Urinary bladder (tissue), 4 donors: ENCODE data around the gene THADA. TPM values are rescaled to one million over a fixed set of nuclear protein-coding genes. Genes with fewer than 3 reads are reported as not detected.
A peak's percentile ranks its signal among the peaks of the same experiment; 100 is the strongest.

Experiments used
- DNase-seq: peaks from one replicate; pipeline ENCODE4 v3.0.0-alpha.2; 2015; ENCODE audit errors: extremely low spot score
- H3K27ac ChIP-seq: one replicate; pipeline ENCODE4 v1.5.1; 2013; ENCODE audit warnings: low read depth, mild to moderate bottlenecking, moderate library complexity
- H3K36me3 ChIP-seq: one replicate; pipeline ENCODE4 v1.6.1; 2013; ENCODE audit warnings: mild to moderate bottlenecking, moderate library complexity; ENCODE audit not compliant: insufficient read depth
- H3K4me1 ChIP-seq: one replicate; pipeline ENCODE4 v1.6.1; 2013; ENCODE audit warnings: mild to moderate bottlenecking, moderate library complexity; ENCODE audit not compliant: insufficient read depth
- H3K4me3 ChIP-seq: one replicate; pipeline ENCODE4 v1.5.1; 2013; ENCODE audit warnings: low read depth, low read length
- WGBS: extraction: QIAGEN DNeasy Blood & Tissue Kit; methylation state at CpG from one replicate; pipeline ENCODE4 v1.1.7; 2013; 5-methylcytosine and 5-hydroxymethylcytosine counted together
- polyA plus RNA-seq: library from polyadenylated mRNA; stranded (reverse); fragments of 200-250 nt; gene quantifications from one replicate; pipeline ENCODE4 v1.2.3, GENCODE V29; 2013
- total RNA-seq: library from RNA; depleted of rRNA; stranded (reverse); fragments of >200 nt; gene quantifications from one replicate; pipeline ENCODE4 v1.2.3, GENCODE V29; 2014
- donor health status: healthy with polysubstance abuse.
- donor health status: healthy.

Gene THADA
- total and polyA plus RNA-seq, 2 donors, result 12.2 to 71.6 TPM

DNA sequence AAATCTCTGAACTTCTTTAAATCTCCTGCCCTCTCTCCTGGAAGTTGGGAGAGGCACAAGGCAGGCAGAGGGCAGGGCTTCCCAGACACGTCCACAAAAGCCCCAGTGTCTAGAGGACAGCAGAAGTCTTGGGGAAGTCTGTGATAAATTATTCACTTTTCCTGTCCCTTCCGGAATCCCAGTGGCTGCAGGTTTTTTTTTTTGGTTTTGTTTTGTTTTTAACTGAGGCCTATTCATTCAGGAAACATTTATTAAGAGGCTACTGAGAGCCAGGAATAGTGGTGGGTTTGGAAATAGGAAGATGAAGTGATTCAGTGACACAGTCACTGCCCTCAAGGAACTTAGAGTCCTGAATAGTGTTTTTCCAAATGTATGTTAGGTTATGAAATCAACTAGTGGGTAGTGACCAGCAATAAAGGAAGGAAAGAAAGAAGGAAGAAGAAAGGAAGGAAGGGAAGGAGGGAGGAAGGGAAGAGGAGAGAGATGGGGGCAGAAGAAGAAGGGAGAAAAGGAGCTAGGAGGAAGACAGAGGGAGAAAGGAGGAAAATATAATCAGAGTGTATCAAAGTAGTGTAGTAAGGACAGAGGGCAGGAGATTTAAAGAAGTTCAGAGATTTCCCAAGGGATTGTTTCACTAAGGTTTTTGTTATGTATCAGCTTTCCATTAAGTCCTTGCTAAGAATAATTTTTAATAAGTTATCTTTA, 270.6 kb downstream of the THADA start:
- Histone ChIP-seq H3K27ac (peak overlapping the region; percentile 71), H3K36me3 (no peaks in the 10 kb centered on the region), H3K4me1 (peaks cover 2% of the 10 kb centered on the region), H3K4me3 (no peak overlapping the region)
- WGBS, result 39% methylated on average over 2 of the region's 2 CpGs
- DNase-seq, result no peak

DNA sequence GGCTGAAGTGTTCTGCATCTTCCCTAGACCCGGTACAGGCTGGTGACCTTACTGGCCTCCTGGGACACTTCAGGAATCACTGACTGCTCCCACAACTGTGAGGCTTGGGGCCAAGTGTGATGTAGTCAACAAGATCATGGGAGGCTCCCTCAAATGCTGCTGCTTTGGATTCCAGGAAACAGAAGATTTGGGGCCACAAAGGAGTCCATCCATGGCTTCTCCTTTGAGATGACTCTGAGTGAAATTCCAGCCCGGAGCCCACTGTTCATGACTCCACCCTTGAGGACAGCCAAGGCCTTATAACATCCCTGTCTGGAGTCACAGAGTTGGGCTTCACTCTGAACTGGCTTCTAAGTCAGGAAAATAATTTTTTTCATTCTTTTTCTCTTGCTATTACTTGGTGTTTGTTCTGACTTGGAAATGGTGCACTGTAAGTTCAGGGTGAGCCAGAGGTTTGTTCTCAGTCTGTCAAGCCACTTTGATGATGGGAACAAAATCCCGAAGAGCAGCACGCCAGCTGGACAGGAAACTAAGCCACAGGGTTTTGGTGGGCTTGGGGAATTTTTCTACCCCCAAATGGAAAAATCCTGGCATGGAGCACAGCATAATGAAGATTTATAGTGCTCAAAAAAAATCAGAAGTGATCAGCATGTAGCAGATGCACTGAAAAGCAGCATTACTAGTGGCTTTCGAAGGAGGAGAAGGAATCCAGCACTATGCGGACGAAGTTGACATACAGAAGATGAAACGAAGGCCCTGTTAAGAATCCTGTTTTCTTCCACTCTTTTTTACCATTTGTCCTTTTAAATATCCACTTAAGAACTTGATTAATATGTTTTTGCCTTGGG, 271.4 kb downstream of the THADA start:
- peaks cover 2% of the 10 kb centered on the region for H3K4me1 ChIP-seq
- no peak for DNase-seq
- WGBS, result 46% methylated on average over 8 of the region's 8 CpGs

DNA sequence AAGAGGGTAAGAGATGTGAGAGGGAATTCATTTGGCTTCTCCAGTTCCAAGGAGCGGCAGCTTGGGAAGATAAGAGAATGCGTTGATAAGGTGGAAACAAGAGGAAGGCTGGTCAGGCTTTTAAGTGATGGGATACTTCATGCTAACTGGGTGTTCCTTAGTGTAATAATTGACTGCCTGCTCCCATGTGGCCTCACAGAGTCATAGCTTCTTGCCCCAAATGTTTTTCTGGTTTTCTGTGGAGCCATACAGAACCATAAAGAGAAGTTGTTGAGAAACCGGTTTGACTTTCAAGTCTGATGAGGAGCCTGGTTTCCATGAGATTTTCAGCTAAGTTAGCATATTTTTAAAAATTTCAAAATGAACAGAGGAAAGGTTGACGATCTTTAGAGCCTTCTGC, 272.0 kb downstream of the THADA start:
- no peak overlapping the region for H3K27ac ChIP-seq
- no peaks in the 10 kb centered on the region for H3K36me3 ChIP-seq
- DNase-seq, result no peak
- H3K4me3 ChIP-seq, result no peak overlapping the region
- H3K4me1 ChIP-seq, result peaks cover 2% of the 10 kb centered on the region
- WGBS, result 83% methylated on average over 4 of the region's 4 CpGs

More for the DNA sequence above, 271.4 kb downstream of the THADA start:
- no peaks in the 10 kb centered on the region for H3K36me3 ChIP-seq
- peak overlapping the region; percentile 71 for H3K27ac ChIP-seq
- no peak overlapping the region for H3K4me3 ChIP-seq

DNA sequence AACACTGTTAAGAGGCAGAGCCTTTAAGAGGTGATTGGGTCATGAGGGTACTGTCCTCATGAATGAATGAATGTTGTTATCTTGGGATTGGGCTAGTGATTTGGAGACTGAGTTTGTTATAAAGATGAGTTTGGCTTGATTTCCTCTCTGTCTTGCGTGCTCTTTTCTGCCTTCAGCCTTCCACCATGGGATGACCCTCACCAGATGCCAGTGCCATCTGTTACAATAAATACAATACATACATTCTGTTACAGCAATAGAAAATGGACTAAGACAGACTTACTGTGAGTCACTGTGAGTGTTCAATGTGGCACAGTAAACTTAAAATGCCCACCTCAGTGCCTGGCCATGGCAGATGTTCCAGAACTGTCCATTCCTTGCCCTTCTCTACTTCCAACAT, 274.4 kb downstream of the THADA start:
- H3K4me1 ChIP-seq, result peaks cover 2% of the 10 kb centered on the region
- no peaks in the 10 kb centered on the region for H3K36me3 ChIP-seq
- H3K4me3 ChIP-seq, result no peak overlapping the region
- 100% methylated on average over 1 of the region's 1 CpG for WGBS
- no peak for DNase-seq
- no peak overlapping the region for H3K27ac ChIP-seq

DNA sequence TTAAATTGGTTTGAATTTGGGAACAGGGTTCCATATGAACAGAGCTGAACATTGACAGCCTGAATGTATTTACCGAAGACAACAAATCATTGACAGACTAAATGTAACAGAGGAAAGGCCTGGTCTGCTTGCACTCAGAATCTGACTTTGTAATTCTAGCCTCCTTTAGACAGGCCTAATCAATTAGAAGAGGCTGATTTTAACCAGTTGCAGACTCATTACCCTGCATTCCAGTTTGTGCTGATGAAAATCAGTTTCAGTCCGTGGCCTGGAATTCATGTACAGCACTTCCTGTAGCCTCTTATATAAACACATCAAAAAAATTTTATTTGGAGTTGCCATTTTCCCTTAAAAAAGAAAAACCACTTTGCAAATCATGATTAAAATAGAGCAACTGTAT, 276.3 kb downstream of the THADA start:
- peaks cover 2% of the 10 kb centered on the region for H3K4me1 ChIP-seq
- peak overlapping the region; percentile 32 for H3K27ac ChIP-seq
- 58% methylated on average over 2 of the region's 2 CpGs for WGBS
- no peak for DNase-seq
- H3K36me3 ChIP-seq, result no peaks in the 10 kb centered on the region
- no peak overlapping the region for H3K4me3 ChIP-seq

DNA sequence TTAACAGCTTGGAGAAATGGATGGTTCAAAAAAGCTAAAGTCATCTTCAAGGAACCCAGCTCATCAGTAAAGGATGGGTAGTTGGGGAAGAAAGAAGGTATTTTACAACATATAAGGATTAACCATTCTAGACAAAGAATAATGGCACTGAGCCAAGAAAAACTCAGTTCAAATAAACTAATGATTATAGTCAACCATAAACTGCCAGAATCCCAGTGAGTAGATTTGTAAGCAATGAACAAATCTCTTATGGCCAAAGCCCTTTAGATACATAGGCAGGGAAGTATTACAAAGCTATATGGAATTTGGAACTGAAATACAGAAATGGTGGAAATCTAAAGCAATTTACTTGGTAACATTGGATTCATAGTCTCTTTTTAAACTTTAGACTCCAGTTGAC, 277.0 kb downstream of the THADA start:
- no peak for DNase-seq
- no peak overlapping the region for H3K27ac ChIP-seq
- H3K36me3 ChIP-seq, result no peaks in the 10 kb centered on the region
- no peak overlapping the region for H3K4me3 ChIP-seq
- H3K4me1 ChIP-seq, result peaks cover 2% of the 10 kb centered on the region

DNA sequence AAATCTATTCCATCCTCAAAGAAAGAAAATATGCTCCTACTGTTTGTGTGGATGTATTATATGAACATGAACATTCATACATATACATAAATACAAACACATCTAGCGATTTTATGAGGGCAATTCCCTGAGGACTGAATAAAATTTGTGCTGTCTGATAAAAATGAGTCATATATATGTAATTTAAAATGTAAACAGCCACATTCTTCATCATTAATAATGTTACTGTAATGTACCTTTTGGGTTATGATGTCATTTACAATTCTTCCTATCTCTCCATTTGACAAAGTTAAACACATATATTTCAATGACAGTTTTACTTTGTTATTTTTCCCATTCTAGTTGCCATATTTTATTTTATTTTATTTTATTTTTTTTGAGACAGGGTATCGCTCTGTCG, 278.2 kb downstream of the THADA start:
- 91% methylated on average over 3 of the region's 3 CpGs for WGBS
- H3K4me1 ChIP-seq, result peaks cover 2% of the 10 kb centered on the region
- no peaks in the 10 kb centered on the region for H3K36me3 ChIP-seq
- no peak overlapping the region for H3K27ac ChIP-seq
- no peak overlapping the region for H3K4me3 ChIP-seq
- DNase-seq, result no peak

DNA sequence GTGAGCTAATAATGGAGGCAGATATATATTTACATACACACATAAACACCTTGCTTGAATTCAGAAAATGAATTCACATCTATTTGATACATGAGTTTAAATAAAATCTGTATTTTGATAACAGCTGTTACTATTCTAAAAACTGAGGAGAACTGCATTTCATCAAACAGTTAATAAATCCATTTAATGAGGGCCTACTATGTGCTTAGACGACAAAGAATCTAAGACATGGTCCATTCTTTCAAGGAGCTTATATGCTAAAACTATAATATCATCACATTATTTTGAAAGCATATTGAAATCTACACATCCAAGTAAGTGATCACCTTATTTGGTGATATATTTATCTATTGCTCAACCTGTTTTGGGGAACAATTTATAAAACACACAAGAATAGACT, 278.6 kb downstream of the THADA start:
- Histone ChIP-seq H3K36me3 (no peaks in the 10 kb centered on the region), H3K4me1 (peaks cover 2% of the 10 kb centered on the region), H3K4me3 (no peak overlapping the region), H3K27ac (no peak overlapping the region)
- DNase-seq, result no peak
- WGBS, result 79% methylated on average over 1 of the region's 1 CpG

DNA sequence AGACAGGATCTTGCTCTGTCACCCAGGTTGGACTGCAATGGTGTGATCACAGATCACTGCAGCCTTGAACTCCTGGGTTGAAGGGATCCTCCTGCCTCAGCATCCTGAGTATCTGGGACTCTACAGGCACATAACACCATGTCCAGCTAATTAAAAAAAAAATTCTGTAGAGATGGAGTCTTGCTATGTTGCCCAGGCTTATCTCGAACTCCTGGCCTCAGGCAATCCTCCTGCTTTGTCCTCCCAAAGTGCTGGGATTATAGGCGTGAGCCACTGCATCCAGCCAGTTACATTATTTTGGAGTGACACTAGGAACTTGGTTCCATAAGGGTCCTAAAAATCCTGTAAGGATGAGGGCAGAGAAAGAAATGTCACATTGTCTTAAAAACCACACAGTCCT, 280.4 kb downstream of the THADA start:
- WGBS, result over 99% methylated on average over 2 of the region's 2 CpGs
- DNase-seq, result no peak
- no peak overlapping the region for H3K27ac ChIP-seq
- no peaks in the 10 kb centered on the region for H3K36me3 ChIP-seq
- H3K4me1 ChIP-seq, result no peaks in the 10 kb centered on the region
- H3K4me3 ChIP-seq, result no peak overlapping the region

DNA sequence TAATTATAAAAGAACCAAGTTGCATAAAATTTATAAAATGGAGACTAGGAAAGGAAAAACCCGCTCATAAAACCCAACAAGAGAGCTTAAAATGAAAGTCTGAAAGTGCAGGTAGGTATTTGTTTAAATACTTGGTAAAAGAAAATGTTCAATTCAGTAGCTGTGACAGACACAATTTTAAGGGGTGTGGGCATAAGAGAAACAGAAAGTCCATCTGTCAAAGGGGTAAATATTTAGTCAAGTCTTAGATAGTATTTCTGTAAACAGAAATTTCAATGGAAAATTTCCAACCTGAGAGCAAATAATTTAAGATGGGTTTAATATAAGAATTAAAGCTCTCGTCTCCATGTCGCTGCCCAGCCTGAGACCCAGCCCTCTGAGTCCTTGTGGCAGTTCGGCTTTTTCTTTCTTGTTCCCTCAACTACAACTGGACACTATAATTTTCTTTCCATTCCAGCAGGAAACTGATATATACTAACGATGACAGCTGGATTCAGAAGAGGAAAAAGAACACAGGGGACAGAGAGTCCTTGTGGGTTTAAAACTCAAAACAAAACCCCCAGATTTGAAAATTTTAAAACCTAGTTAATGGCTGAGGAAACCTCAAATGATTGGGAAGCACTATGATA, 281.4 kb downstream of the THADA start:
- H3K4me3 ChIP-seq, result no peak overlapping the region
- H3K27ac ChIP-seq, result no peak overlapping the region
- H3K36me3 ChIP-seq, result no peaks in the 10 kb centered on the region
- H3K4me1 ChIP-seq, result no peaks in the 10 kb centered on the region
- DNase-seq, result no peak
- WGBS, result 49% methylated on average over 5 of the region's 5 CpGs

DNA sequence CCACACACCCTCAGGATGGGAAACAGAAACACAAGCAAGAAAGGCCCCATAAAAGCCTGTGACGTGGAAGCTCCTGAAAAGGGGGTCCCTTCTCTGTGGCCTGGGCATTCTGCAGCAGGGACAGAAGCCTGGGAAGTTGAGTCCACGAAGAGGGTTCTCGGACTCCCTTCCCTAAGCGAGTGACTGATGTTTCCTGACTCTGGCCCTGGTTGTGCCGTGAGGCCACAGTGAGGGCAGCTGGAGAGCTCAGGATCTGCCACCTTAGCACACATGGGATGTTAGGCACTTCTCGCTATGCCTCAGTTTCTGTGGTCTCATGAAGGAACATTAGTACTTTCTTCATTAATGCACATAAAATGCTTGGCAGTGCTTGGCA, 282.2 kb downstream of the THADA start:
- Histone ChIP-seq H3K27ac (peak overlapping the region; percentile 62), H3K4me3 (no peak overlapping the region), H3K4me1 (no peaks in the 10 kb centered on the region), H3K36me3 (no peaks in the 10 kb centered on the region)
- 78% methylated on average over 6 of the region's 6 CpGs for WGBS
- no peak for DNase-seq

DNA sequence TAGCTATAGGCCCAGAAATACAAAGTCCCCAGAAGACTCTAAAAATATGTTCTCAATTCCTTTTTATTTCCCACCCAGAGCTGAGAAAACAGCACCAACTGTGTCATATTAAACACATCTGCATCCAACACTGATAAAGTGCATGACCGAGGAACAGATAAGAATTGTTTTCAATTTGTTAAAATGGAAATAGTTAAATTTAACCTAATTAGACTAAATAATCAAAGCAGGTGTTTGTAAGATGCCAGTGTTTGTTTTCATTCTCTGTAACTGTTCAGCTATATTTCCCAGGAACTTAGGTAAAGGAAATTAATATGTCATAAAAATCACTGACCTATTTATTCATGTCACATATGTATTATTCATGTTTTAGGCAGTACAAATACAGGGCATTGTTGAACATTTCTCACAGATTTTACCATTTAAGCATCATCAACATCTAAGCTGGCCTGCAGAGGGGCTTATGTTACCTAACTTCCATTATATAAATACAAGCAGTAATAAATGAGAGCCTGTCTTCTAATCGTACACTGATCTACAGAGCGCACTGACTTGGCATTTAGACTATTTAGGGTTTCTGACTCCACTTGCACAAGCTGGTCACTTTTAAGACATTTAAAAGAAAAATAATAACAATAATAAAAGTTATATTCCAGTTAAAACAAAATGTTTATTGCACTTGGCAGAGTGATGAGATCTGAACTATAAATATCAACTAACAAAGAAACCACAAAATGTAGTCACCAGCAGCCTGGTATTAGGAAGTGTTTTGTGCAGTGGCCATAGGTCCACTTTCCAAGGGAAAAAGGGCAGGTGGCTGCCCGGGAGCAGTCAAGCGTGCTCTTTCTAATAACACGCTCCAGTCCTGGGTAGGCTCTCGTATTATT, 282.8 kb downstream of the THADA start:
- no peaks in the 10 kb centered on the region for H3K36me3 ChIP-seq
- H3K4me3 ChIP-seq, result no peak overlapping the region
- DNase-seq, result no peak
- H3K27ac ChIP-seq, result peak overlapping the region; percentile 62
- WGBS, result 34% methylated on average over 7 of the region's 7 CpGs
- no peaks in the 10 kb centered on the region for H3K4me1 ChIP-seq

DNA sequence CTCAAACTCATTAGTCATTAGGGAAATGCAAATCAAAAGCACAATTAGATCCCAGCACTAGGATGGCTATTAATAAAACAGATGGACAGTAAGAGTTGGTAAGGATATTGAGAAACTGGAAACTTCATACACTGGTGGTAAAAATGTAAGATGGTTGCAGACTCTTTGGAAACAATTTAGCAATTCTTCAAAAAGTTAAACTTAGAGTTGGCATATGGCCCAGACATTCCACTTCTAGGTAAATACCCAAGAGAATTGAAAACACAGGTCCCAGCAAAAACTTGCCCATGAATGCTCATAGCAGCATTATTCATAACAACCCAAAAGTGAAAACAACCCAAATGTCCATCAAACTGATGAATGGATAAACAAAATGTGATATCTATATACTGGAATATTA, 284.6 kb downstream of the THADA start:
- no peak overlapping the region for H3K27ac ChIP-seq
- H3K36me3 ChIP-seq, result no peaks in the 10 kb centered on the region
- no peak overlapping the region for H3K4me3 ChIP-seq
- DNase-seq, result no peak
- no peaks in the 10 kb centered on the region for H3K4me1 ChIP-seq
